Endothelial cell of umbilical vein (primary cell): ENCODE results near the gene TSPAN13. TPM values are rescaled to one million over a fixed set of nuclear protein-coding genes. Genes with fewer than 3 reads are reported as not detected.

Source experiments
- BruUV-seq: library from RNA; stranded (reverse); fragments of 400-500 nt; replicated peaks from 2 replicates; lab custom pipeline; 2021; lab: Mats Ljungman, UMichigan
- CTCF ChIA-PET: fragments of 300-600, 350-600 bp; sonication (Branson Sonifier 250); formaldehyde crosslinking; loops from one replicate; lab custom pipeline; 2021; ENCODE audit warnings: antibody characterized with exemption, inconsistent platforms; lab: Charles Lee
- POLR2A ChIA-PET: fragments of 300-600, 350-600 bp; sonication (Branson Sonifier 250); formaldehyde crosslinking; loops from one replicate; lab custom pipeline; 2021; ENCODE audit warnings: antibody characterized with exemption, inconsistent platforms; lab: Charles Lee
- DNase-seq: peaks from one replicate; pipeline ENCODE4 v3.0.0-alpha.2; 2011; ENCODE audit warnings: low read depth, low spot score
- FAIRE-seq: peaks from 2 replicates; lab custom pipeline; 2011; peaks lifted over from hg19 to GRCh38; lab: Jason Lieb, UNC
- H2AFZ ChIP-seq: 2 replicates; pipeline ENCODE4 v1.6.0; 2012; ENCODE audit warnings: low read depth, low read length, control low read depth, inconsistent platforms
- H3K27ac ChIP-seq: 2 replicates; pipeline ENCODE4 v1.5.1; 2011; ENCODE audit warnings: low read depth, mild to moderate bottlenecking, control low read depth, low read length, moderate library complexity; ENCODE audit not compliant: insufficient read depth
- H3K27me3 ChIP-seq, 2 experiments: 2 replicates each; pipeline versions ENCODE4 v1.6.0 to v1.6.1; 2011; ENCODE audit warnings: low read length in 2 of 2, mixed read lengths in 1 of 2; ENCODE audit not compliant: control insufficient read depth in 2 of 2, insufficient read depth in 2 of 2
- H3K36me3 ChIP-seq, 2 experiments: 2 replicates in 1 of 2; 3 replicates in 1 of 2; pipeline ENCODE4 v1.5.1; 2011; ENCODE audit warnings: low read length in 2 of 2, mild to moderate bottlenecking in 1 of 2, moderate library complexity in 1 of 2; ENCODE audit not compliant: control insufficient read depth in 2 of 2, insufficient read depth in 2 of 2; ENCODE audit errors: extremely low read depth in 1 of 2
- H3K4me1 ChIP-seq: 3 replicates; pipeline ENCODE4 v1.5.1; 2011; ENCODE audit warnings: mild to moderate bottlenecking, low read length; ENCODE audit not compliant: control insufficient read depth, insufficient read depth; ENCODE audit errors: extremely low read depth
- H3K4me2 ChIP-seq: 2 replicates; pipeline ENCODE4 v1.6.1; 2011; ENCODE audit warnings: low read length, control low read depth, mixed read lengths; ENCODE audit not compliant: insufficient read depth
- H3K4me3 ChIP-seq, 3 experiments: fragments of 200-600 bp in 1 of 3; sonication (generic), shearing (Covaris generic) in 1 of 3; replicated peaks in 1 of 3; 2 replicates each; pipeline ENCODE4 v1.5.1; 2011 to 2016; ENCODE audit warnings: control low read depth in 3 of 3, low read length in 3 of 3, mild to moderate bottlenecking in 2 of 3, inconsistent platforms in 1 of 3, low read depth in 1 of 3, moderate library complexity in 1 of 3; ENCODE audit not compliant: insufficient read depth in 1 of 3
- H3K79me2 ChIP-seq: 2 replicates; pipeline ENCODE4 v1.6.0; 2012; ENCODE audit warnings: low read length, inconsistent platforms; ENCODE audit not compliant: control insufficient read depth, insufficient read depth
- H3K9ac ChIP-seq: replicated peaks from 2 replicates; pipeline ENCODE3; 2011; ENCODE audit warnings: low read length, control low read depth; ENCODE audit not compliant: insufficient read depth; ENCODE audit errors: extremely low read depth
- H3K9me1 ChIP-seq: replicated peaks from 3 replicates; pipeline ENCODE4 v1.6.0; 2011; ENCODE audit warnings: mild to moderate bottlenecking, low read length; ENCODE audit not compliant: control insufficient read depth, insufficient read depth; ENCODE audit errors: extremely low read depth
- H3K9me3 ChIP-seq: replicated peaks from 2 replicates; pipeline ENCODE4 v1.5.1; 2012; ENCODE audit warnings: low read length, inconsistent platforms; ENCODE audit not compliant: control insufficient read depth, insufficient read depth
- H4K20me1 ChIP-seq: replicated peaks from 2 replicates; pipeline ENCODE3; 2011; ENCODE audit warnings: mild to moderate bottlenecking, low read length; ENCODE audit not compliant: control insufficient read depth, insufficient read depth; ENCODE audit errors: extremely low read depth
- EZH2 ChIP-seq: IDR thresholded peaks from 2 replicates; pipeline ENCODE4 v1.6.1; 2012; ENCODE audit warnings: borderline replicate concordance, low read depth, mild to moderate bottlenecking, moderate library complexity, low read length, inconsistent platforms; ENCODE audit not compliant: severe bottlenecking
- FOS ChIP-seq: IDR thresholded peaks from 2 replicates; pipeline ENCODE4 v1.6.1; 2011; ENCODE audit warnings: mild to moderate bottlenecking, low read length, moderate library complexity, borderline replicate concordance; ENCODE audit not compliant: insufficient read depth
- GATA2 ChIP-seq: IDR thresholded peaks from 2 replicates; pipeline ENCODE4 v1.7.0; 2011; ENCODE audit warnings: low read depth, mild to moderate bottlenecking, moderate library complexity, mixed read lengths, low read length; ENCODE audit not compliant: insufficient read length, insufficient read depth
- JUN ChIP-seq: IDR thresholded peaks from 2 replicates; pipeline ENCODE4 v1.6.1; 2011; ENCODE audit warnings: borderline replicate concordance, low read depth; ENCODE audit not compliant: insufficient read length, insufficient read depth
- MAX ChIP-seq: IDR thresholded peaks from 2 replicates; pipeline ENCODE4 v1.6.1; 2011; ENCODE audit not compliant: insufficient read depth, insufficient read length
- MYC ChIP-seq: IDR thresholded peaks from one replicate; pipeline ENCODE4 v1.6.1; 2011; ENCODE audit warnings: mild to moderate bottlenecking, low read depth, low read length
- POLR2A ChIP-seq: IDR thresholded peaks from 2 replicates; pipeline ENCODE4 v1.6.1; 2012; ENCODE audit warnings: low read depth, mild to moderate bottlenecking, control low read depth, low read length
- POLR2AphosphoS5 ChIP-seq: IDR thresholded peaks from 2 replicates; pipeline ENCODE4 v1.6.1; 2012; ENCODE audit warnings: low read depth, mild to moderate bottlenecking, control low read depth, low read length, moderate library complexity; ENCODE audit not compliant: insufficient read depth
- dilution Hi-C: fragments of 300-500 bp; cut with MboI; formaldehyde crosslinking; loops from one replicate; pipeline ENCODE4 v1.15.0; 2019; ENCODE audit warnings: low sequenced_read_pairs; ENCODE audit not compliant: extremely low pct_ligation_motif_present
- intact Hi-C: fragments of 100-400 bp; cut with micrococcal nuclease; formaldehyde crosslinking; loops from one replicate; pipeline ENCODE4 v1.10.0; 2022
- polyA plus RNA-seq, 4 experiments: library from polyadenylated mRNA; depleted of rRNA in 3 of 4; stranded (reverse) in 3 of 4; unstranded in 1 of 4; fragments of >200 nt; gene quantifications; 2 replicates each; pipeline versions ENCODE4 v1.2.1 to v1.2.3, GENCODE V29; 2011 to 2012; ENCODE audit warnings: missing spikeins in 1 of 4
- total RNA-seq: library from RNA; stranded (reverse); gene quantifications from 2 replicates; pipeline ENCODE4 v1.2.3, GENCODE V29; 2021
- TF ChIP-seq, protein P1 (sequence below), 2 donors: IDR thresholded peaks; 1 replicate in 1 of 2; 2 replicates in 1 of 2; pipeline ENCODE4 v1.5.1; 2011; ENCODE audit warnings: low read length in 2 of 2, mild to moderate bottlenecking in 2 of 2, moderate library complexity in 2 of 2, control low read depth in 1 of 2, inconsistent platforms in 1 of 2, low read depth in 1 of 2; ENCODE audit not compliant: insufficient read depth in 1 of 2; ENCODE audit errors: extremely low read depth in 1 of 2

The TSPAN13 gene
- total and polyA plus RNA-seq, 2 donors (not counting 3 experiments of a cell fraction or from before 2014, with no cell fraction given) = 13.3 to 33.0 TPM

DNA sequence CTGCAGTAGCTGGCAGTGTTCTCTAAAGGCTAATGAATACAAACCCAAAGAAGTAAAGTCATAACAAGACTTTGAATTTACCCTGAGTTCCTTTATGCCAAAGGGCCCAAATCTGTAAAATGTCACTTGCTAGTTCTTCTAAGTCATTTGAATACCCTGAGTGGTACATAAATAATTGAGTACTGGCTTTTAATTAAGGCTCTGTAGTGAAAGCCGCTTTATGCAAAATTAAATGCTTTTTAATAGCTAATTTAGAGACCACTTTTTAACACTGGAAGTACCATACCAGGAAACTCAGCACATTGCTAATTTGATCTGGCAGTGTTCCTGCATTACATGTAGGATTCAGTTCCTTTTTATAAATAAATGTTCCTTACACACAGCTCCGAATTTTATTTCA is 24.0 kb upstream of the TSPAN13 start:
- no TSS peak for BruUV-seq
- Histone ChIP-seq H3K9me1 (no peaks in the 10 kb centered on the region), H3K36me3 (no peaks in the 10 kb centered on the region), H3K27ac (no peak overlapping the region), H3K4me2 (no peak overlapping the region), H4K20me1 (no peaks in the 10 kb centered on the region), H3K9ac (no peak overlapping the region), H3K4me3 (no peak overlapping the region), H2AFZ (no peak overlapping the region), H3K9me3 (no peaks in the 10 kb centered on the region), H3K79me2 (no peaks in the 10 kb centered on the region), H3K4me1 (no peaks in the 10 kb centered on the region), H3K27me3 (no peaks in the 10 kb centered on the region)
- dilution Hi-C loops (no loop called here), intact Hi-C loops (no loop called here)
- no peak for TF ChIP-seq POLR2AphosphoS5
- no peak for TF ChIP-seq GATA2
- no peak for TF ChIP-seq JUN
- TF ChIP-seq MYC = no peak
- TF ChIP-seq POLR2A = no peak
- TF ChIP-seq EZH2 = no peak
- no peak for TF ChIP-seq FOS
- TF ChIP-seq MAX = no peak
- TF ChIP-seq, protein P1, sequence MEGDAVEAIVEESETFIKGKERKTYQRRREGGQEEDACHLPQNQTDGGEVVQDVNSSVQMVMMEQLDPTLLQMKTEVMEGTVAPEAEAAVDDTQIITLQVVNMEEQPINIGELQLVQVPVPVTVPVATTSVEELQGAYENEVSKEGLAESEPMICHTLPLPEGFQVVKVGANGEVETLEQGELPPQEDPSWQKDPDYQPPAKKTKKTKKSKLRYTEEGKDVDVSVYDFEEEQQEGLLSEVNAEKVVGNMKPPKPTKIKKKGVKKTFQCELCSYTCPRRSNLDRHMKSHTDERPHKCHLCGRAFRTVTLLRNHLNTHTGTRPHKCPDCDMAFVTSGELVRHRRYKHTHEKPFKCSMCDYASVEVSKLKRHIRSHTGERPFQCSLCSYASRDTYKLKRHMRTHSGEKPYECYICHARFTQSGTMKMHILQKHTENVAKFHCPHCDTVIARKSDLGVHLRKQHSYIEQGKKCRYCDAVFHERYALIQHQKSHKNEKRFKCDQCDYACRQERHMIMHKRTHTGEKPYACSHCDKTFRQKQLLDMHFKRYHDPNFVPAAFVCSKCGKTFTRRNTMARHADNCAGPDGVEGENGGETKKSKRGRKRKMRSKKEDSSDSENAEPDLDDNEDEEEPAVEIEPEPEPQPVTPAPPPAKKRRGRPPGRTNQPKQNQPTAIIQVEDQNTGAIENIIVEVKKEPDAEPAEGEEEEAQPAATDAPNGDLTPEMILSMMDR (IDR thresholded peaks at IDR 0.05; ENCODE audit: extremely low read depth in 1 of 2, insufficient read depth in 1 of 2, low read depth in 1 of 2, low read length in 2 of 2) = no peak
- CTCF ChIA-PET = interaction anchor here (1.1 kb wide), 1 partner anchor 137 kb away, joined by 3 read pairs; no protein-coding TSS in a partner anchor
- DNase-seq (no peak), FAIRE-seq (no peak)
- POLR2A ChIA-PET = no interaction called here
